ENCODE measurements around the gene ADGRF3.
"Not testable (repeated sequence)": the region's sequence is repeated elsewhere in the genome, so short reads cannot be mapped to it uniquely, and the experiment has no call there.

ADGRF3 gene

GRCh38 chr2:26313446-26313845 lies 33.1 kb downstream of the ADGRF3 start:
- H3K36me3 ChIP-seq (ENCODE audit: control insufficient read depth, insufficient read depth, low read length) = no peaks in the 10 kb centered on the region
- H3K4me3 ChIP-seq (ENCODE audit: low read depth, low read length) = no peak overlapping the region
- no peak overlapping the region for H2AFZ ChIP-seq
- no peaks in the 10 kb centered on the region for H3K4me1 ChIP-seq
- no peaks in the 10 kb centered on the region for H3K79me2 ChIP-seq
- H3K9me3 ChIP-seq (ENCODE audit: control insufficient read depth, low read length) = no peaks in the 10 kb centered on the region
- no peak overlapping the region for H3K4me2 ChIP-seq (ENCODE audit: low read length)
- no peak for TF ChIP-seq CTCF (IDR thresholded peaks at IDR 0.05)
- no peaks in the 10 kb centered on the region for H3K27me3 ChIP-seq (ENCODE audit: control insufficient read depth, insufficient read depth, low read length)
- H3K27ac ChIP-seq = no peak overlapping the region
- H3K9ac ChIP-seq = no peak overlapping the region

GRCh38 chr2:26312471-26312870 lies 34.1 kb downstream of the ADGRF3 start:
- H3K27ac ChIP-seq = no peak overlapping the region
- no peak overlapping the region for H3K4me2 ChIP-seq (ENCODE audit: low read length)
- no peaks in the 10 kb centered on the region for H3K79me2 ChIP-seq
- H3K4me3 ChIP-seq (ENCODE audit: low read depth, low read length) = no peak overlapping the region
- TF ChIP-seq CTCF (IDR thresholded peaks at IDR 0.05) = no peak
- H3K9ac ChIP-seq = no peak overlapping the region
- H3K9me3 ChIP-seq (ENCODE audit: control insufficient read depth, low read length) = no peaks in the 10 kb centered on the region
- H3K27me3 ChIP-seq (ENCODE audit: control insufficient read depth, insufficient read depth, low read length) = no peaks in the 10 kb centered on the region
- no peaks in the 10 kb centered on the region for H3K36me3 ChIP-seq (ENCODE audit: control insufficient read depth, insufficient read depth, low read length)
- no peak overlapping the region for H2AFZ ChIP-seq
- no peaks in the 10 kb centered on the region for H3K4me1 ChIP-seq

DNA sequence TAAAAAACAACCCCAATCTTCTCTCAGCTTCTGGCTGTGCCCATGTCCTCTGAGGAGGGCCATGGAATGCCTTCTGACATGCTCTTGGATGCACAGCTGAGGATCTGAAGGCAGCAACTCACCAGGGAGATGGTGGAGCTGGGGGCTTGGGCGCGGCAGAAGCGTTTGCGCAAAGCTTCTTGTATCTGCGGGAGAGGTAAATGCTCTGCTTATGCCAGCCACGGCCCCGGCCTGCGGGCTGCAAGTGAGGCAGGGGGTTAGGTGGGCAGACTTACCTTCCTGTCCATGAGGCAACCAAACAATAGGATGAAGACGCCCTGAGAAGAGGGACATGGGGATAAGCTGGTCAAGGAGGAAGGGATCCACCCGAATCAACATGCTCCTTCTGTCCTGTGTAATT lies 36.7 kb downstream of the ADGRF3 start:
- no peak overlapping the region for H3K27ac ChIP-seq
- H3K36me3 ChIP-seq (ENCODE audit: control insufficient read depth, insufficient read depth, low read length) = no peaks in the 10 kb centered on the region
- H3K27me3 ChIP-seq (ENCODE audit: control insufficient read depth, insufficient read depth, low read length) = no peaks in the 10 kb centered on the region
- no peaks in the 10 kb centered on the region for H3K4me1 ChIP-seq
- TF ChIP-seq CTCF (IDR thresholded peaks at IDR 0.05) = no peak
- H3K79me2 ChIP-seq = no peaks in the 10 kb centered on the region
- H3K4me3 ChIP-seq (ENCODE audit: low read depth, low read length) = no peak overlapping the region
- H2AFZ ChIP-seq = no peak overlapping the region
- H3K9ac ChIP-seq = no peak overlapping the region
- H3K4me2 ChIP-seq (ENCODE audit: low read length) = no peak overlapping the region
- H3K9me3 ChIP-seq (ENCODE audit: control insufficient read depth, low read length) = no peaks in the 10 kb centered on the region

DNA sequence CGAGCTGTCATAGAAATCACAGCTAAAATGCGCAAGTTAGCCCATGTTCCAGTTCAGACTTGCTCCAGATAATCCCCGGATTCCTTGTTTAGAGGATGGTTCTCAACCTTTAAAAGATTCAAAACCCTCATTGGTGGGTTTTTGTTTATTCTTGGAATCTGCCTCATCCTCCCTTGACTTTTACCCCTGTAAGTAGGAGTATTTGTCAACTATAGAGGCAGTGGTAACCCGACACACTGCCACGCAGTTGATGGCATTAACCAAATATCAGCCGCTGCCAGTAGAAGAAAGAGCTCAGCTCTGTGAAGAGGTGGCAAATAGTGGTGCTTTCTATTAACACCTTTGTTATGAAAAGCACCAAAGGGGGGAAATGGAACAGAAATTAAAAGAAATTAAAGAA lies 41.0 kb downstream of the ADGRF3 start:
- Histone ChIP-seq H3K36me3 (ENCODE audit: control insufficient read depth, insufficient read depth, low read length) (no peaks in the 10 kb centered on the region), H3K27ac (no peak overlapping the region), H3K79me2 (no peaks in the 10 kb centered on the region), H3K9me3 (ENCODE audit: control insufficient read depth, low read length) (no peaks in the 10 kb centered on the region), H3K4me1 (no peaks in the 10 kb centered on the region), H2AFZ (no peak overlapping the region), H3K27me3 (ENCODE audit: control insufficient read depth, insufficient read depth, low read length) (no peaks in the 10 kb centered on the region), H3K4me2 (ENCODE audit: low read length) (no peak overlapping the region), H3K4me3 (ENCODE audit: low read depth, low read length) (no peak overlapping the region), H3K9ac (no peak overlapping the region)
- no peak for TF ChIP-seq CTCF (IDR thresholded peaks at IDR 0.05)

DNA sequence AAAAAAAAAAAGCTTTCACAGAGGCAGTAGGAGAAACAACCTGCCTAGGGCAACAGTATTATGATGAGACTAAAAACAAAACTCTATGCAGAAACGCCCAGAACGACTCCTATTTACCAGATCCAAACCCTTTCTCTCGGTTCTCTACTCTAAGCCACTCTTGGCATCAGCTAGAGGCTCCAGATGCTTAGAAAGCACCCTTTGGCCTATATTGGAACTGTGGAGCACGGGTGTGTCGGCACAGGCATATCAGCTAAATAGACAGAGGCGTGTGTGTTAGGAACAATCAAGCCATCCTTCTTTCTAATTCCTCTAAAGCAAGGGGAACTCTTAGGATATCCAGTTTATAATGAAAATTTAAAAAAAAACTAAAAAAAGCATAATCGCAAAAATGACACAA lies 41.5 kb downstream of the ADGRF3 start:
- H3K36me3 ChIP-seq (ENCODE audit: control insufficient read depth, insufficient read depth, low read length); H3K4me2 ChIP-seq (ENCODE audit: low read length); H3K79me2 ChIP-seq; H2AFZ ChIP-seq; H3K27me3 ChIP-seq (ENCODE audit: control insufficient read depth, insufficient read depth, low read length); H3K4me1 ChIP-seq; H3K9ac ChIP-seq; H3K4me3 ChIP-seq (ENCODE audit: low read depth, low read length); H3K27ac ChIP-seq; H3K9me3 ChIP-seq (ENCODE audit: control insufficient read depth, low read length): not testable (repeated sequence)
